M059J (cell line): ENCODE results near the gene ZNF528. TPM values are rescaled to one million over a fixed set of nuclear protein-coding genes. Genes with fewer than 3 reads are reported as not detected.

Experiments
- DNase-seq: peaks from one replicate; pipeline ENCODE4 v3.0.0-alpha.2; 2012; ENCODE audit warnings: low read depth
- total RNA-seq: library from RNA; depleted of rRNA; stranded (reverse); fragments of >200 nt; shearing (Covaris generic); gene quantifications from 2 replicates; pipeline ENCODE4 v1.2.3, GENCODE V29; 2014; rRNA removed

ZNF528 gene
- 20.1 and 28.4 TPM in 2 replicates for total RNA-seq

DNA sequence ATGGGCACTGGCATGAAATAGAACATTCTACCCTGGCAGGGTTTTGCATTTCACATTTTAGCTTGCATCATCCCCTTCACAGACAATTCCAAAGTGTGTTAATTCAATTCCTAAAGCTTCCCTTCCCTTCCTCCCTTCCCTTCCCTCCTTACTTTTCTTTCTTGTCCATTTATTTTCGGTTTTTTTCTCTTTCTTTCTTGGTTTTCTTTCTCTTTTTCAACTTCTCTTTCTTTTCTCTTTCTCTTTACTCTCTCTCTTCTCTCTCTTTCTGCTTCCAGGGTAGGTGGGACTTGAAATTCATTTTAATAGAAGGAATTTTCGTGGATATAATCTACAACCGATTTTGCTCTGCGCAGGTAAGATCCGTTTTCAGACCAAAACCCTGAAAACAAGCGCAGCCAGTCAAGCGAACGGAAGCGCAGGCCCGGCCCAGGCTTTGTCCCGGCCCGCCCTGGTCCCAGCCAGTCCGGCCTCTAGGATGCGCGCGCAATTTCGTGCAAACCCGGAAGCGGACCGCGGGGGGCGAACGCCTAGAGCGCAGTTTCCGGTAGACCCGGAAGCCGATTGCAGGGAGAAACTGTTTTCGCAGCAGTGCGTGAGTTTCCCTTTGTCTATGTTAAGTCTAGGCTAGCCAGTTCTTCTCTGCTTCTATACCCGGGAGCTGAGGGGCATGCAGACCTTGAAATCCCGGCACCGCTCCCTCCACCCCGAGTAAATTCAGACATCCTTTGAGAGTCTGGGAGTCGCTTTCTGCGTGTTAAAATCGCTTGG, at the start of gene ZNF528:
Gene ZNF528, plus strand, starts transcription at position 540 of the 771 bp plus-strand sequence. CDS start 4,165 bp downstream, outside the sequence.
- peak; percentile 94 for DNase-seq

DNA sequence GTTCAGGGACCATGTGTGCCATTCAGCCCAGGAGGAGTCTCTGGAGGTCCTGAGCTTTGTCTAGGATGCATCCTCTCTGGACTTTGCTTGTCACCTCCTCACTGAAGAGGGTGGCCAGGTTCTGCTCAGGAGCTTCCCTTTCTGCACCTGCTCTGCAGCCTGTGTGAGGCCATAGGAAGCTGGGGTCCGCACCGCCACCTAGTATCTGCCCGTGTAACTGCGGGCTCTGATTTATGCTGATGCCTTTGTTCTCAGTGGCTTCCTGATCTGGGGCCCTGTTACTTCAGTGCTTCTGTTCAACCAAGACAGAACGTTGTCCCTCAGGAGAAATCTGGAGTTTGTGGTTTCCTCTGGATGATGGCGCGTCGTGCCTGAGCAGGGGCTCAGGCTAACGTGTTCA, 46.1 kb upstream of the ZNF528 start:
- DNase-seq: no peak

DNA sequence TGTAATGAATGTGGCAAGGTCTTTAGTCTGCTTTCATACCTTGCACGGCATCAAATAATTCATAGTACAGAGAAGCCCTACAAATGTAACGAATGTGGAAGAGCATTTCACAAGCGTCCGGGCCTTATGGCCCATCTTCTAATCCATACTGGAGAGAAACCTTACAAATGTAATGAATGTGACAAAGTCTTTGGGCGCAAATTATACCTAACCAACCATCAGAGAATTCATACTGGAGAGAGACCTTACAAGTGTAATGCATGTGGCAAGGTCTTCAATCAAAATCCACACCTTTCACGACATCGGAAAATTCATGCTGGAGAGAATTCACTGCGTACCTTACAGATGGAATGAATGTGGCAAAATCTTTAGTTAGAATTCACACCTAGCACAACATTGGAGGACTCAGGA, 31.2 kb upstream of the ZNF528 start:
- DNase-seq: no peak

DNA sequence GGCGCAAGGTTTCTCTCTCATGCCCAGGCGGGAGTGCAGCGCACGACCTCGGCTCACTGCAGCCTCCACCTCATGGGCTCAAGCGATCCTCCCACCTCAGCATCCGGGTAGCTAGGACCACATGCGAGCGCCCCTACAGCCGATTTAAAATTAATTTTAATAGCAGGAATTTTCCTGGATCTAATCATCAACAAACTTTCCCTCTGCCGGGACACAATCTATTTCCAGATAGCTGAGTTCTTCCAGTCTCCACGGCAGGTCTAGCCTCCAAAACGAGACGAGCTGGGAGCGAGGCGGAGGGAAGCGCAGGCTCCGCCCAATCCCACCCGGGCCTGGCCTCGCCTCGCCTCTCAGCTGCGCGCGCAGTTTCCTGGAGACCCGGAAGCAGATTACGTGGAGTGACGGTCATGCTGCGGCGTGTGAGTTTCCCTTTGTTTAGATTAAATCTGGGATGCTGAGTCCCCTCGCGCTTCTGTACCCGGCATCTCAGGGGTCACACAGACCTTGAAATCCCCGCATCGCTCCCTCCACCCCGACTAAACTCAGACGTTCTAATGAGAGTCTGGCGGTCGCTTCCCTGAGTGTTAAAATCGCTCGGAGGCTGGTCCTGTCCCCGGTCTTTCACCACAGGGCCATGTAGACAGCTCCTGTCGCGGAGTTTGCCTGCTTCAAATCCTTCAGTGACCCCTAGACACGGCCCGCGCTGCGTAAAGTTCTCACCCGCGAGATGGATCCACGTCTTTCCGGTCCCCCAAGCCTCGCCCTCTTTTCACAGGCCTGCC, 27.9 kb upstream of the ZNF528 start, which contains the start of gene ZNF880:
Gene ZNF880, plus strand, starts transcription at position 365 of the 782 bp plus-strand sequence. Its CDS starts 43 bp downstream, at position 408.
- peak; percentile 87 for DNase-seq

DNA sequence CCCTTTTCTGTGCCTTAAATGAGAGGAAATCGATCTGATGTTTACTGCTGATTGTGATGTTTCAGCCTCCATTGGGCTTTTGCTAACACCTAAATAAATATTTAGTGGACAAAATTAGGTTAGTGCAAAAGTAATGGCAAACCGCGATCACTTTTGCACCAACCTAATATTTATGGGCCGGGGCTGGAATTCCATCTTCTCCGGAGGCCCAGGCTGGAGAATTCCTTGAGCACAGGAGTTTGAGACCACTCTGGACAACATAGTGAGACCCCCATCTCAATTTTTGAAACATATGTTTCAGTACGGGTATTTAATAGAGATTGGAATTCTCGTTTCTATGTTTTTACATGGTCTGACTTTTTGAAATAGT, 27.3 kb upstream of the ZNF528 start:
- DNase-seq: no peak

DNA sequence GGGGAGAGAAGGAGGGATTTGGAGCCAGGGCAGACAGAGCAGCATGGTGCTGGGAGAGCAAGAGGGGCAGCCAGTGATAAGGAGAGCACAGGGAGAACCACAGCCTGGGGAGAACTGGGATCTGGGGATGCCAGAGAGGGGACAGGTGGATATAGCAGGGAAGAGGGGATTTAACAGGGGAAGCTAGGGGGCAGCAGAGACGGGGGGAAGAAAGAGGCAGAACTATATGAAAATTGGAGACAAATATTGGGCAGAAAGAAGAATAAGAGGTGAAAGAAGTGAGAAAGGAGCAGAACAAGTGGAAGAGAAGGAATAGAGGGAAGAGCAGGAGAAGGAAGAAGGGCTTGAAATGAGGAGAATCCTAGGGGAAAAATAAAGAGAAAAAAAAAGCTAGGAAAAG, 6.5 kb upstream of the ZNF528 start:
- DNase-seq: no peak

DNA sequence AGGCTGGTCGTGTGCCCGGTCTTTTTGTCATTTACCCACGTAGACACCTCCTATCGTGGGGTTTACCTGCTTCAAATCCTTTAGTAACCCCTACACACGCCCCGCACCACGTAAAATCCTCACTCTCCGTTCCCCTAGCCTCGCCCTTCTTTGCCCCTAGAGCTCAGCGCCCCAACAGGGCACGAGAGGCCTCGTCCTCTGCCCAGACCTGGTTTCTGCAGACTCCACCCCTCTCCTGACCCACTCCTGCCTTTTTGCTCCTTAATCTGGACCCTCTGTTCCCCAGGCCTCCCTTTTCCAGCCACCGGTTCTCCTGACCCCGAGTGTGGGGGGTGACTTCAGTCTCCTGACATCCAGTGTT, 412 bp downstream of the ZNF528 start:
- peak; percentile 36 for DNase-seq

DNA sequence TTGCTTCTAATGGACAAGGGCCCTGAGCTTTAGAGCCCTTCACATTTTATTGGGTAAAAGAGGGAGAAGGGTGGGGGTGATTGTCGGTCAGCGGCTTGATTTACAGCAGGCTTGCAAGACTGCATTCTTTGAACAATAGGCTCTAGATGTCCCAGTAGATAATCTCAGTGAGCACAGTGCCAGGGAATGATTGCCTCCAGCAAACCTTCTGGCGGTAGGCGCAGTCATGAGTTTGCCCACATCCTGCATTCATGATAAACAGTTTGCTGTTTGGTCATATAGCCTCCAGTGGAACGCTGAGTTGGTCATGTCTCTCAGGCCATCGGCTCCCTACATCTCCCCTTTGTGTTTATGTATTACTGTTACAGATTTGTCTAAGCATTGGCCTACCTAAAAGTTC, 12.6 kb downstream of the ZNF528 start:
- DNase-seq: no peak

DNA sequence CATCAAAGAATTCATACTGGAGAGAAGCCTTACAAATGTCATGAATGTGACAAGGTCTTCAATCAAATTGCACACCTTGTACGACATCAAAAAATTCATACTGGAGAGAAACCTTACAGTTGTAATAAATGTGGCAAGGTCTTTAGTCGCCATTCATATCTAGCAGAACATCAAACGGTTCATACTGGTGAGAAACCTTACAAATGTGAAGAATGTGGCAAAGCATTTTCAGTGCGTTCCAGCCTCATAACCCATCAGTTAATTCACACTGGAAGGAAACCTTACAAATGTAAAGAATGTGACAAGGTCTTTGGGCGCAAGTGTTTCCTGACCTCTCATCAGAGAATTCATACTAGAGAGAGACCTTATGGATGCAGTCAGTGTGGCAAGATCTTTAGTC, 18.1 kb downstream of the ZNF528 start:
- DNase-seq: no peak

DNA sequence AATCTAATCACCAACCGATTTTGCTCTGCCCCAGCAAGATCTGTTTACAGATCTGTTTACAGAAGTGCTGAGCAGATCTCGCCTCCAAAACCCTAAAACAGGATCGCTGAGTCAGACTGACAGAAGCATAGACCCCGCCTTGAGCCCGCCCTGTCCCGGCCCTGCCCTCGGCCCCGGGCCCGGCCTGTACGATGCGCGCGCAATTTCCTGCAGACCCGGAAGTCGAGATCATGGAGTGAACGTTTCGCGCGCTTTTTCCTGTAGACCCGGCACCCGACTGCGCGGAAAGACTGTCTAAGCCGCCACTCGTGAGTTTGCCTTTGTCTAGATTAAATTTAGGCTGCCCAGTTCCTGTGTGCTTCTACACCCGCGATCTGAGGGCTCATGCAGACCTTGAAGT, 31.3 kb downstream of the ZNF528 start, which contains the start of gene ZNF534:
Gene ZNF534, plus strand, starts transcription at position 212 of the 400 bp plus-strand sequence. CDS start 2,327 bp downstream, outside the sequence.
- DNase-seq: no peak

DNA sequence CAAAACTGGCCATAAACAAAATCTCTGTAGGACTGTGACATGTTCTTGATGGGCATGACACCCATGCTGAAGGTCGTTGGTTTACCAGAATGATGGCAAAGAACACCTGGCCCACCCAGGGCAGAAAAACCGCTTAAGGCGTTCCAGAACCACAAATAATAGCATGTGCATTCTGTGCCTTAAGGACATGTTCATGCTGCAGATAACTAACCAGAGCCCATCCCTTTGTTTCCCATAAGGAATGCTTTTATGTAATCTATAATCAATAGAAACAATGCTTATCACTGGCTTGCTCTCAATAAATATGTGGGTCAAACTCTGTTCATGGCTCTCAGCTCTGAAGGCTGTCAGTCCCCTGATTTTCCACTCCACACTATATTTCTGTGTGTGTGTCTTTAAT, 44.5 kb downstream of the ZNF528 start:
- DNase-seq: no peak

DNA sequence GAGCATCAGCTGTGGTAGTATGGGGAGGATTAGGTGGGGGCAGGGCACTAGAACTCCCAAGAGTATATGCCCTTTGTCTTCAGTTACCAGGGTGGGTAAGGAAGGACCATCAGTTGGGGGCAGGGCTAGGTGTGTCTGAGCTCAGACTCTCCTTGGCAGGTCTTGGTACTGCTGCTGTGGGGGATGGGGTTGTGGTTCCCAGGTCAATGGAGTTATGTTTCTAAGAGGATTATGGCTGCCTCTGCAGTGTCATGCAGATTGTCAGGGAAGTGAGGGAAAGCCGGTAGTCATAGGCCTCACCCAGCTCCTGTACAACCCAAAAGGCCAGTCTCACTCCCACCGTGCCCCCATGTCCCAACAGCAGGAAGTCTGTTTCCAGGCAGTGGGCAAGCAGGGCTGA, 46.9 kb downstream of the ZNF528 start:
- no peak for DNase-seq

DNA sequence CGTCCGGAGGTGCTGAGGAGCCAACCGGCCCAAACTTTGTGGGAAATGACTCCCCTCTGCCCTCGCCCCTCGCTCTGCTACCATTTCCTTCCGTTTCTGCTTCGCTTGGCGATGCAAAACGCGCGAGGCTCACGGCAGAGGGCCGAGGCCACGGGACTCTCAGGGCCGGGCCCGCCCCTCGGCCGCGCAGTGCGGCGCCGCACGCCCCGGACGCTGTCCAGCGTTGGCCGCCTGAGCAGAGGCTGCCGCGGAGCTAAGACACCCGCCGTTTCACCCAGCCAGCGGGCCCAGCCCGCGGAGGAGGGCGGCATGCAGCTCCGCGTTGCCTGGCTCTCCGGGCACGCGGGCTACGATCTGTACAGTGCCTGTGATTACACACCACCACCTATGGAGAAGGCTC, 53.6 kb downstream of the ZNF528 start:
- no peak for DNase-seq

DNA sequence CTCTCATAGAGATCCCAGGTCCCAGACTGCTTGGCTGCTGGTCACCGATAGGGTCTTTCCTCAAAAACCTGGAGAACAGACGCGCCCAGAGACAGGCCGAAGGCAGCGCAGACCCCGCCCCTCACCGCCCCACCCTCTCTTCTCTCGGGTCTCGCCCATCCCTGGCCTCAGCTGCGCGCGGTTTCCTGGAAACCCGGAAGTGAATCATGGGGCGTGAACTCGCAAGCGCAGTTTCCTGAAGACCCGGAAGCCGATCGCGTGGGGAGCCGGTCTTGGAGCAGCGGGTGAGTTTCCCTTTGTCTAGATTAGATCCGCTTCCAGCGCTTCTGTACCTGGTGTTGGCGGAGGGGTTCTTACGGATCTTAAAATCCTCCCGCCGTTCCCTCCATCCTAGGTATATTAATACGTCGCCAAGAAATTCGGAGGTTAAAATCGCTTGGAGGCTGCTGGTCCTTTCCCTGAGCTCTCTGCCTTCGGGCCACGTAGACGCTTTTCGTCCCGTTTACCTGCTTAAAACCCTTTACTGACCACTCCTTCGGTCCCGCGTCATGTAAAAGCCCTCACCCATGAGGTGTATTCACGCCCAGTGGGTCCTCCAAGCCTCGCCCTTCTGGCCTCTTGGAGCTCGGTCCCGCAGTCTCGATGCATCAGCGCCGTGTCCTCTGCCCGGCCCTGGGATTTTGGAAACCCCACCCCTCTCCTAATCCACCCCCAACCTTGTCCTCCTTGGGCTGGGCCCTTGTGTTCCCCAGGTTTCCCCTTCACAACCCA, 55.9 kb downstream of the ZNF528 start, which contains the start of gene ZNF578:
Gene ZNF578, plus strand, starts transcription at position 230 of the 771 bp plus-strand sequence. CDS start 48,293 bp downstream, outside the sequence.
- peak; percentile 80 for DNase-seq

DNA sequence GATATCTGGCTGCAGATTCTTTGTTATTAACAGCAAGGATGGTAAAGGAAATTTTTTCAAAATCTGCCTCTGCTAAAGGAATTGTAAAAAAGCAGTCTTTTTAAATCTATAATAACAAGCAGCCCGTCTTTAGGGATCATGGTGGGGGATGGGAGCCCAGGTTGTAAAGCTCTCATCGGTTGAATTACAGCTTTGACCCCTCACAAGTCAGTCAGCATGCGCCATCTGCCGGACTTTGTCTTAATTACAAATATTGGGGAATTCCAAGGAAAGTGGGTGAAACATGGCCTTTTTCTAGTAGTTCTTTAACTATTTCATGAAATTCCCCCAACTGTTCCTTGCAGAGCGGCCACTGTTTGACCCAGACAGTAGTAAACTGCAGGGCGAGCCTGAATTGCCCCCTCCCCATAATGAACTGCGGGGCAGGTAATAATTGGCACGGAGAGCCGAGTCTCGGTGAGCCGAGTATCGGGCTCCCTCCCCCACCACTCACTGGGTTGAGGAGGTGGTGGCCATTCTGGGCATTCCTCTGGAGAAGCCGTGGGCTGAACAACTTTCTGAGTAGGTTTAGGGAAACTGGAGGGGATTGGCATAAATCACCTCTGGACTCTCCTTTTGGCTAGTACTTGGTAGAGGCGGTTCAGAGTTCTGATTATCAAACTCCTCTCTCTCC, 67.3 kb downstream of the ZNF528 start:
- no peak for DNase-seq

Other genes starting within 250 kb of the ZNF528 start
- gene ZNF836, start 226.2 kb upstream of the ZNF528 start, total RNA-seq: 12.0 and 12.8 TPM in 2 replicates
- 152 and 204 TPM in 2 replicates for gene PPP2R1A, start 207.8 kb upstream of the ZNF528 start, total RNA-seq
- 23.9 and 24.6 TPM in 2 replicates for gene ZNF766, start 128.3 kb upstream of the ZNF528 start, total RNA-seq
- gene ZNF480, start 100.7 kb upstream of the ZNF528 start, total RNA-seq: 10.2 and 13.6 TPM in 2 replicates
- gene ZNF610, start 61.6 kb upstream of the ZNF528 start, total RNA-seq: 3.5 and 4.5 TPM in 2 replicates
- gene ZNF880, start 27.9 kb upstream of the ZNF528 start, total RNA-seq: 16.5 and 17.0 TPM in 2 replicates
- not detected in 2 replicates for gene ZNF534, start 31.3 kb downstream of the ZNF528 start, total RNA-seq
- 0.30 and 3.7 TPM in 2 replicates for gene ZNF578, start 55.7 kb downstream of the ZNF528 start, total RNA-seq
- gene ZNF808, start 129.8 kb downstream of the ZNF528 start, total RNA-seq: 13.3 and 19.9 TPM in 2 replicates
- gene ZNF701, start 172.4 kb downstream of the ZNF528 start, total RNA-seq: 5.2 and 13.4 TPM in 2 replicates
- 27.1 and 54.4 TPM in 2 replicates for gene ZNF83, start 240.5 kb downstream of the ZNF528 start, total RNA-seq